Body of pancreas (tissue), 4 donors: ENCODE data around the gene GMDS.

Experiments
- POLR2A ChIP-seq, 3 donors: fragments of 450-650 bp; IDR thresholded peaks; one replicate each; pipeline ENCODE4 v1.6.1; 2016; ENCODE audit warnings: antibody characterized with exemption in 3 of 3, mild to moderate bottlenecking in 2 of 3
- TF ChIP-seq, protein P1 (sequence below), 7 experiments: fragments of 450-650 bp in 4 of 7; fragments of 200-600 bp in 3 of 7; sonication (generic) in 3 of 7; IDR thresholded peaks; one replicate each; pipeline ENCODE4 v1.5.1; 2016 to 2019; ENCODE audit warnings: antibody characterized with exemption in 7 of 7

DNA sequence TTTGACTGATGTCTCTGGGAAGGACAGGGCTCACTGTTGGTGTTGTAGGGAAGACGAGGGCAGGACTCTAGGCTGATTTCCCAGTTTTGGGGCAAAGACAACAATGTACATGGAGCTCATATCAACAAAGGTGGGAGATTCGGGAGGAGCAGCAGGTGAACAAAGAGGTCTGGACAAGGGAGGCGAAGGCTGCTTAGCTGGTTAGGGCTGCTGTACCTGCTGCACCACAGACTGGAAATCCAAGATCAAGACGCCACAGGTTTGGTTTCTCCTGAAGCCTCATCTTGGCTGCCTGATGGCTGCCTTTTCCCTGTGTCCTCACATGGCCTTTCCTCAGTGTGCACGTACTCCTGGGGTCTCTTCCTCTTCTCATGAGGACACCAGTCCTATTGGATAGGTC is 348.5 kb downstream of the GMDS start:
- TF ChIP-seq, protein P1, sequence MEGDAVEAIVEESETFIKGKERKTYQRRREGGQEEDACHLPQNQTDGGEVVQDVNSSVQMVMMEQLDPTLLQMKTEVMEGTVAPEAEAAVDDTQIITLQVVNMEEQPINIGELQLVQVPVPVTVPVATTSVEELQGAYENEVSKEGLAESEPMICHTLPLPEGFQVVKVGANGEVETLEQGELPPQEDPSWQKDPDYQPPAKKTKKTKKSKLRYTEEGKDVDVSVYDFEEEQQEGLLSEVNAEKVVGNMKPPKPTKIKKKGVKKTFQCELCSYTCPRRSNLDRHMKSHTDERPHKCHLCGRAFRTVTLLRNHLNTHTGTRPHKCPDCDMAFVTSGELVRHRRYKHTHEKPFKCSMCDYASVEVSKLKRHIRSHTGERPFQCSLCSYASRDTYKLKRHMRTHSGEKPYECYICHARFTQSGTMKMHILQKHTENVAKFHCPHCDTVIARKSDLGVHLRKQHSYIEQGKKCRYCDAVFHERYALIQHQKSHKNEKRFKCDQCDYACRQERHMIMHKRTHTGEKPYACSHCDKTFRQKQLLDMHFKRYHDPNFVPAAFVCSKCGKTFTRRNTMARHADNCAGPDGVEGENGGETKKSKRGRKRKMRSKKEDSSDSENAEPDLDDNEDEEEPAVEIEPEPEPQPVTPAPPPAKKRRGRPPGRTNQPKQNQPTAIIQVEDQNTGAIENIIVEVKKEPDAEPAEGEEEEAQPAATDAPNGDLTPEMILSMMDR (IDR thresholded peaks at IDR 0.05): no peak
- TF ChIP-seq POLR2A (IDR thresholded peaks at IDR 0.05): no peak
